ENCODE results near the gene THRA.

DNA sequence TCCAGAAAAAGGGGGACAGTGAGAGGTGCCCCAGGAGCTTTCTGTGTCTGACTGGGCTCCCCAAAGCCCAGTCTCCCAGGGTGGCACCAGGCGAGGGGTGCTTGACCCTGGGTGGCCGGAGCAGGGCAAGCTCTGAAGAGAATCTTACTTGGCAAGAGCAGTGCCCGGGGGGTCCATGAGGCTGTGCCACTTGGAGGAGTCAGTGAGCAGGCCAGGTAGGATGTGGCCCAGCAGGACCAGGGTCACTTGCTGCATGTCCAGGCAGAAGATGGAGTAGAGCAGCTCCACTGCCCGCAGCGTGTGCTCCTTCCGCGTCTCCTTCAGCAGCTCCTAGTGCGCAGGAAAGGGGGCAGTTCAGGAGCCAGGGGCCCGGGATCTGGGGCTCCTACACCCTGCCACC lies 40.3 kb upstream of the THRA start:
- TF ChIP-seq POLR2AphosphoS5 (IDR thresholded peaks at IDR 0.05; ENCODE audit: low read depth, low read length) (no peak), SIN3A (IDR thresholded peaks at IDR 0.05; ENCODE audit: borderline replicate concordance, insufficient read depth, low read length) (no peak)
